NCI-H146 treated with DMSO at 0.1 percent for 48 hours (cell line): ENCODE results near the gene LMX1A.

Experiments
- DNase-seq: peaks from one replicate; lab custom pipeline; 2025; ENCODE audit not compliant: unreplicated experiment; lab: John Stamatoyannopoulos, UW

LMX1A gene

GRCh38 chr1:165325460-165326203 lies 30.9 kb downstream of the LMX1A start:
- DNase-seq: no peak

- no peak for DNase-seq
Measured at GRCh38 chr1:165324050-165324449, 32.5 kb downstream of the LMX1A start.

- DNase-seq: no peak
Measured at GRCh38 chr1:165317612-165318011, 38.9 kb downstream of the LMX1A start.

- no peak for DNase-seq
Measured at GRCh38 chr1:165316153-165316772, 40.3 kb downstream of the LMX1A start.

GRCh38 chr1:165315481-165315880 lies 41.0 kb downstream of the LMX1A start:
- DNase-seq: no peak

- DNase-seq: no peak
Measured at GRCh38 chr1:165313903-165314302, 42.6 kb downstream of the LMX1A start.

GRCh38 chr1:165312591-165312990 lies 43.9 kb downstream of the LMX1A start:
- no peak for DNase-seq

GRCh38 chr1:165306543-165307434 lies 49.7 kb downstream of the LMX1A start:
- DNase-seq: no peak

- no peak for DNase-seq
Measured at GRCh38 chr1:165303386-165303785, 53.1 kb downstream of the LMX1A start.

- no peak for DNase-seq
Measured at GRCh38 chr1:165300400-165300903, 56.1 kb downstream of the LMX1A start.

GRCh38 chr1:165298203-165298820 lies 58.2 kb downstream of the LMX1A start:
- no peak for DNase-seq

- no peak for DNase-seq
Measured at GRCh38 chr1:165296205-165296604, 60.3 kb downstream of the LMX1A start.

- no peak for DNase-seq
Measured at GRCh38 chr1:165290148-165290547, 66.4 kb downstream of the LMX1A start.

- DNase-seq: no peak
Measured at GRCh38 chr1:165289556-165289955, 67.0 kb downstream of the LMX1A start.

GRCh38 chr1:165288350-165289120 lies 68.0 kb downstream of the LMX1A start:
- no peak for DNase-seq

GRCh38 chr1:165287781-165288180 lies 68.7 kb downstream of the LMX1A start:
- no peak for DNase-seq

GRCh38 chr1:165287329-165287728 lies 69.2 kb downstream of the LMX1A start:
- DNase-seq: no peak

GRCh38 chr1:165284454-165284853 lies 72.1 kb downstream of the LMX1A start:
- DNase-seq: no peak

GRCh38 chr1:165281207-165281901 lies 75.2 kb downstream of the LMX1A start:
- no peak for DNase-seq

GRCh38 chr1:165279882-165280281 lies 76.6 kb downstream of the LMX1A start:
- DNase-seq: no peak
